Measurements from ENCODE around the gene PTGES3L.
"Not testable (repeated sequence)": the region's sequence is repeated elsewhere in the genome, so short reads cannot be mapped to it uniquely, and the experiment has no call there.

The PTGES3L gene

DNA sequence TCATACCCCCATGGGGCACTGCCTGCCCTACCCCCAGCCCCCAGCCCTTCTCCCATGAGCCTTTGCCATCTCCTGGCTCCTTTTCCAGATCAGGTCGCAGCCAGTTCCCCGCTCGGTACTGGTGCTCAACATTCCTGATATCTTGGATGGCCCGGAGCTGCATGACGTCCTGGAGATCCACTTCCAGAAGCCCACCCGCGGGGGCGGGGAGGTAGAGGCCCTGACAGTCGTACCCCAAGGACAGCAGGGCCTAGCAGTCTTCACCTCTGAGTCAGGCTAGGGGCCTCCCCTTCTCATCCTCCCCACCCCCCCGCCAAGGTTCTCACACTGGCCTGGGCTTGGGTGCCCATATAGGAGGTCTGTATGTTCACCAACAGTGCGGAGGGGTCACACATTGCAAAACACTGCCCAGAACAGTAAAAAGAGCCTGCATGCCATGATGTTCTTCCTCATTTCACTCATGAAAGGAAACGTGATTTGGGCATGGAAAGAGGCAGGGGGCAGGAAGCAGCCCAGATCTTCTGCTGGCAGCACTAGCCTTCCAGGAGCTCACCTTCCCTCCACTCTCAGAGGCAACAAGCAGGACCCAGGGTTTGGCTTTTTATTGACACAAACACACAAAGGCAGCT, 34.3 kb upstream of the PTGES3L start:
- no peak for DNase-seq (ENCODE audit: low read depth in 2 of 2)

DNA sequence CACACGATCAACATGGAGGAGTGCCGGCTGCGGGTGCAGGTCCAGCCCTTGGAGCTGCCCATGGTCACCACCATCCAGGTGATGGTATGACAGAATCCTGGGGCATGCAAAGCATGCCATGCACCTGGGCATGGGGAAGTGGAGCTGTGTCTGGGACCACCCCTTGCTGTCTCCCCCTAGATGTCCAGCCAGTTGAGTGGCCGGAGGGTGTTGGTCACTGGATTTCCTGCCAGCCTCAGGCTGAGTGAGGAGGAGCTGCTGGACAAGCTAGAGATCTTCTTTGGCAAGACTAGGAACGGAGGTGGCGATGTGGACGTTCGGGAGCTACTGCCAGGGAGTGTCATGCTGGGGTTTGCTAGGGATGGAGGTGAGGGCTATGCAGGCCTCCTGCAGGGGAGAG, 33.4 kb upstream of the PTGES3L start:
- no peak for DNase-seq (ENCODE audit: low read depth in 2 of 2)

GRCh38 chr17:43011728-43012472, 32.0 kb upstream of the PTGES3L start:
- DNase-seq (ENCODE audit: low read depth in 2 of 2): no peak

GRCh38 chr17:43010667-43011308, 30.9 kb upstream of the PTGES3L start:
- no peak for DNase-seq (ENCODE audit: low read depth in 2 of 2)

DNA sequence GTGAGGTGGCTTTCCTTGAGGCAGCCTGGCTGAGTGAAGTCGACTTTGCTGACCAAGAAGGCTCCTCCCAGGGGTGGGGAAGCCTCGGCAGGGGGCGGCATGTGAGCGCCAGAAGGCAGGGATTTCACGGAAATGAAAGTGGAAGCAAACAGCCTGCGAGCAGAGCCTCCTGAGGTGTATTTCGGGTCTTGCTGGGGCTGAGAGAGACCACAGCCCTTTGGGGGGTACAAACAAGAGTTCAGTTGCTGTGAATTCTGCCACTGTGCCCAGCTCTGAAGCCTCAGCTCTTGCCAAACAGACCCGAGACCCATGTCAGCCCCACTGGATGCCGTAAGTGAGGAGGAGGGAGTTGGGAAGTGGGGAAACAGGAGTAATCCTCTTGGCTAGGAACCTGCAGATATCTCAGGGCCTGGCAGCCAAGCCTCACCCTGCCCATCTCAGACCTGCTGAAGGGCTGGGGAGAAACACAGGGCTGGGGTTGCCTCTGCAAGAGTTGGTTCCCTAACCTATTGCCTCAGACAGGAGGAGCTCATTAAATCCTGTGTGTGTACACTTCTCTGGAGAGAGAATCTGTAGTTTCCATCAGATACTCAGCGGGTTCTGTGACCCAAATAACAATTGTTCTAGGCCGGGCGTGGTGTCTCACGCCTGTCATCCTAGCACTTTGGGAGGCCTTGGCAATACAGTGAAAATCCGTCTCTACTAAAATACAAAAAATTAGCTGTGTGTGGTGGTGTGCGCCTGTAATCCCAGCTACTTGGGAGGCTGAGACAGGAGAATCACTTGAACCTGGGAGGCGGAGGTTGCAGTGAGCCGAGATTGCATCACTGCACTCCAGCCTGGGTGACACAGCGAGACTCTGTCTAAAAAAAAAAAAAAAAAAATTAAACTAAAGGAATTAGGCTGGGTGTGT, 27.0 kb upstream of the PTGES3L start, which contains the start of gene IFI35:
Gene IFI35 (plus strand): TSS at position 146 of the 913 bp plus-strand sequence. CDS start 164 bp downstream, at position 310.
- peak; percentile 70 to 75 for DNase-seq (ENCODE audit: low read depth in 2 of 2)

- no peak for DNase-seq (ENCODE audit: low read depth in 2 of 2)
Measured at GRCh38 chr17:43003542-43004172, 23.8 kb upstream of the PTGES3L start.

DNA sequence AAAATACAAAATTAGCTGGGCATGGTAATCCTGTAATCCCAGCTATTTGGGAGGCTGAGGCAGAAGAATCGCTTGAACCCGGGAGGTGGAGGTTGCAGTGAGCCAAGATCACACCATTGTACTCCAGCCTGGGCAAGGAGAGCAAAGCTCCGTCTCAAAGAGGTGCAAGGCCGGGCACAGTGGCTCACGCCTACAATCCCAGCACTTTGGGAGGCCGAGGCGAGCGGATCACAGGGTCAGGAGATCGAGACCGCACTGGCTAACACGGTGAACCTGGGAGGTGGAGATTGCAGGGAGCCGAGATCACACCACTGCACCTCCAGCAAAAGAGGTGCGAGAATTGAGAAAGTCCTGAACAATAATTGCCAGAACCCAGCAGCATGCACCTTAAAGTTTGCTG, 21.0 kb upstream of the PTGES3L start:
- not testable (repeated sequence) for DNase-seq (ENCODE audit: low read depth in 2 of 2)

- DNase-seq (ENCODE audit: low read depth in 2 of 2): no peak
Measured at GRCh38 chr17:42999003-42999525, 19.2 kb upstream of the PTGES3L start.

DNA sequence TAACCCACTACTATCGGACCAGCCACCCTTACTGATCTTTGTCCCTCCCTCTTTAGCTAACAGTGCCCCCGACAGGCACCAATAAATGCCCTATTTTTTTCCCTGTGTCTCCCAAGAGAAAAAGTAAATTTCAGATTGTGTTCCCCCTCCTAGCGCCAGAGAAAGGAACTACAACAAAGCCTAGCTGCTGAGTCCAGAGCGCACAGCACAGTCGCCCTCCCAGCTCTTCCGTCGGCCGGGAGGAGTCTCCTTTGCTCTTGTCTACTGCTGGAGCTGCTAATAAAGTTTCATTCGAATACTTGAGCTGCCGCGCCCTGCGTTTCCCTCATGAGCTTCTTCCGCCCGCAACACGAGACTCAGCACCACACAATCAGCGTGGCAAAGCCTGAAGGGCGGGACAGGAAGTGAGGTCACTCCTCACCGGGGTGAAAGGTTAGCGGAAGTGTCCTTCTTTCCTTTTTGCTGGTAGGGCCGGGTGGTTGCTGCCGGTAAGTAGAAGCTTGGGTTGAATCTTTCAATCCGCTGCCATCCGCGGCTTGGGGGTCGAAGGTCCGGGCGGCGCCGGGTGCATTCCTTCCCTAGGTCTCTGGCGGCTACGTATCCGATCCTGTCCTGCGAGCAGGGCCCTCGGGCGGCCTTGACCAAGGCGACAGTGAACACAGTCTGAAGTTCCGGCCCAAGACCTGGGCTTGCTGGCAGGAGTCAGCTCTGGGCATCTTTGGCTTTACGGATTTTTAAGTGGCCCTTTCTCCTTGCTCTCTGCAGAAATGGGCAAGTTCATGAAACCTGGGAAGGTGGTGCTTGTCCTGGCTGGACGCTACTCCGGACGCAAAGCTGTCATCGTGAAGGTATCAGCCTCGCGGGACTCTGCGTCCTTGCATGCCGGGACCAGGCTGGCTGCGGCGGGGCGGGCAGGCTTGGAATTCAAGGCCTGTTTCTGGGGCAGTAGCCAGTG, 18.4 kb upstream of the PTGES3L start, which contains the start of gene RPL27:
Gene RPL27 (plus strand): TSS at position 436 of the 955 bp plus-strand sequence. CDS start 332 bp downstream, at position 768.
- peak; percentile 95 to 97 for DNase-seq (ENCODE audit: low read depth in 2 of 2)

DNA sequence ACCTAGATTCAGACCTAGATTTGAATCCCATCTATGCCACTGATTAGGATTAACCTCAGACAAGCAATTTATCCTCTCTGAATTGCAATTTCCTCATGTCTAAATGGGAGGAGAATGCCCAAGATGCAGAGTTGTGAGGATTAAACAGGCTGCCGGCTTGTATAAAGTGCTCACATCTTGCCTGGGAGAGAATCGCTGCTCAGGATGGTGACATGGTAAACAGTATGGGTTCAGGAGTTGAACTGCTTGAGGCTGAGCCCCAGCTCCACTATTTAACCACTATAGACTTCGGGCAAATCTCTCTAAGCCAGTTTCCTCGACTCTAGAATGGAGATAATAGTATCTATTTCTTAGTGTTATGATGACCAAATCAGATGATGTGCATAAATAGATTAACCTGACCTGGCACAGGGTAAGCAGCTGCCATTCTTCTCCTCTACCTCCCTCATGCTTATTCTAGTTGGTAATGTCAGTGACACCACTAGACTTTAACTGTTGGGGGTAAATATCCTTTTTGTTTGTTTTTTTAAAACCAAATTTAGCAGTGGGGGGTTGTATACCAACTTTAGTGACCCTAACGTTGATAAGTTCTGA, 17.6 kb upstream of the PTGES3L start:
- no peak for DNase-seq (ENCODE audit: low read depth in 2 of 2)

- not testable (repeated sequence) for DNase-seq (ENCODE audit: low read depth in 2 of 2)
Measured at GRCh38 chr17:42993913-42994312, 14.0 kb upstream of the PTGES3L start.

DNA sequence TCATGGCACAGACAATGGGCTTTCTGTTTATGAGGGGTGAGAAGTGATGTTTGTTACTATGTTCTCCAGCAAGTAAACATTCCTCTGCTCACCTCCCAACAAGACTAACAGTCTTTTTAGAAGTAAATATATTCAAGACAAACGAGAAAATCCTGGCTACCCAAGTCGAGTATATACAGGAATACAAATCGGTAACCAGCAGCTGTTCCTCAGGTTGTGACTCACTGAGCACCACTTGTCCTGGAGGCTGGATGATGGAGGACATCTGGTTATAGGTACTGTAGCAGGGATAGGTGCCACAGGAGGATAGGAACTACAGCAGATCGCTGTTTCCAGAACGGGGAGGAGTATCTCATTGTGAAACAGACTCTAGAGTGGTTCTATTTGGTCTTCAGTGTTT, 13.0 kb upstream of the PTGES3L start:
- DNase-seq (ENCODE audit: low read depth in 2 of 2): no peak

GRCh38 chr17:42991471-42991870, 11.6 kb upstream of the PTGES3L start:
- DNase-seq (ENCODE audit: low read depth in 2 of 2): no peak

GRCh38 chr17:42989726-42990652, 10.1 kb upstream of the PTGES3L start:
- no peak for DNase-seq (ENCODE audit: low read depth in 2 of 2)

DNA sequence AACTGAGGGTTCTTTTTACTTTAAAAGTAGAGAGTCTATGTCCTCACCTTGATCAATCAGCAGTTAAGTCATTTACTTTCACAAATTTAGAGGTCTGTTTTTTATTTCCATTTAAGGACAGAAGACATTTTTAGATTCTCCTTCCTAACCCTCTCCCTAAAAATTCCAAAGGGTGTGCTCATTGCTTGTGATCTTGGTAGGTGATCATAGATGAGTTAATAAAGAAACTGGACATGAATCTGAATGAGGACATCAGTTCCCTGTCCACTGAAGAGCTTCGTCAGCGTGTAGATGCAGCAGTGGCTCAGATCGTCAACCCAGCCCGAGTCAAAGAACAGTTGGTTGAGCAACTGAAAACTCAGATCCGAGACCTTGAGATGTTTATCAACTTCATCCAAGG, 9.3 kb upstream of the PTGES3L start:
- no peak for DNase-seq (ENCODE audit: low read depth in 2 of 2)

DNA sequence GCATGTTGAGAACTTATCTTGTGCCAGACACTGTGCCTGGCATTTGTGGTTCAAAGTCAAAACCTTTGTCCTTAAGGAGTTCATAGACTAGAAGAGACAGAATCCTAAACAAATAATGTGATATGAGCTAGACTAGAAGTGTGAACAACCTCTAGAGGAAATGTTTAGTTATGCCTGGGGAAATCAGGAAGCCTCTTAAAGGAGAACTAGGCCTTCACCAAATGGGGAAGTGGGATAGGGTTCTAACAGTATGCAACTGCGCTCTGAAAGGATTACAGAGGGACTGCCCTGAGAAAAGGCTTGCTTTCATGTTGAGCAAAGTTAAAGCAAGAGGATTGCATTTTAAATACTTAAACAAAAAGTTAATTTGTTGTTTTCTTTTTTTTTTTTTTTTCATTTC, 5.3 kb upstream of the PTGES3L start:
- no peak for DNase-seq (ENCODE audit: low read depth in 2 of 2)

- DNase-seq (ENCODE audit: low read depth in 2 of 2): no peak
Measured at GRCh38 chr17:42982266-42982665, 2.4 kb upstream of the PTGES3L start.

GRCh38 chr17:42980766-42981397, 1.0 kb upstream of the PTGES3L start:
- DNase-seq (ENCODE audit: low read depth in 2 of 2): peak in 1 of 2 donors; percentile 29
